Measurements from ENCODE around the gene RTN4.

GRCh38 chr2:55052129-55053061, 2.1 kb upstream of the RTN4 start:
- TF ChIP-seq CTCF (IDR thresholded peaks at IDR 0.05; ENCODE audit: borderline replicate concordance, extremely low read depth, low read length, poor library complexity, severe bottlenecking) (no peak), EZH2 (IDR thresholded peaks at IDR 0.05; ENCODE audit: borderline replicate concordance, low read depth, low read length, severe bottlenecking) (no peak)
